Measurements from ENCODE around the gene ADCY4.
"Not testable (repeated sequence)": the region's sequence is repeated elsewhere in the genome, so short reads cannot be mapped to it uniquely, and the experiment has no call there.

The ADCY4 gene

GRCh38 chr14:24371605-24372004, 36.7 kb upstream of the ADCY4 start:
- not testable (repeated sequence) for H2BK5ac ChIP-seq (ENCODE audit: low read length); H3K79me1 ChIP-seq (ENCODE audit: low read depth, low read length); H3K27ac ChIP-seq (replicated peaks; ENCODE audit: low read length); H3K27me3 ChIP-seq (ENCODE audit: control insufficient read depth in 3 of 3, insufficient read depth in 3 of 3, low read depth in 1 of 3, low read length in 3 of 3); H3K18ac ChIP-seq (ENCODE audit: low read length); H2BK12ac ChIP-seq (ENCODE audit: low read length); H3K23ac ChIP-seq (ENCODE audit: low read depth, low read length, poor library complexity); H2BK15ac ChIP-seq (ENCODE audit: low read length); H3K4me2 ChIP-seq (ENCODE audit: insufficient read depth, low read length, poor library complexity, severe bottlenecking); H2AK5ac ChIP-seq (ENCODE audit: low read depth, low read length); H3K9ac ChIP-seq (ENCODE audit: low read depth, low read length, poor library complexity); H3K14ac ChIP-seq (ENCODE audit: low read length); H3K4me3 ChIP-seq (ENCODE audit: low read length in 2 of 2); H3K4ac ChIP-seq (ENCODE audit: low read length); DNase-seq (ENCODE audit: low spot score); H2BK120ac ChIP-seq (ENCODE audit: low read depth, low read length); H4K8ac ChIP-seq (ENCODE audit: low read depth, low read length); H2AFZ ChIP-seq (ENCODE audit: low read length); H4K91ac ChIP-seq (ENCODE audit: low read depth, low read length, poor library complexity); H3K9me3 ChIP-seq (replicated peaks in 1 of 2; ENCODE audit: control insufficient read depth in 2 of 2, insufficient read depth in 1 of 2, low read depth in 1 of 2, low read length in 2 of 2)
- H3K36me3 ChIP-seq (replicated peaks in 1 of 2; ENCODE audit: control insufficient read depth in 2 of 2, insufficient read depth in 2 of 2, low read length in 2 of 2), result peaks cover 25 to 64% of the 10 kb centered on the region in 2 donors
- H3K4me1 ChIP-seq (ENCODE audit: control insufficient read depth in 2 of 2, insufficient read depth in 1 of 2, low read depth in 1 of 2, low read length in 2 of 2), result peaks cover 10 to 14% of the 10 kb centered on the region in 2 donors
- WGBS, 2 donors (ENCODE audit: extremely low coverage in 2 of 2, insufficient read length in 2 of 2, insufficient replicate concordance in 1 of 2), result no CpG with 5 or more reads among the region's 3 CpGs

GRCh38 chr14:24370748-24371147, 35.9 kb upstream of the ADCY4 start:
- WGBS, 2 donors (ENCODE audit: extremely low coverage in 2 of 2, insufficient read length in 2 of 2, insufficient replicate concordance in 1 of 2), result no CpG with 5 or more reads among the region's 1 CpG
- H3K4me2 ChIP-seq (ENCODE audit: insufficient read depth, low read length, poor library complexity, severe bottlenecking), result no peak overlapping the region

GRCh38 chr14:24369907-24370687, 35.2 kb upstream of the ADCY4 start:
- Histone ChIP-seq H3K18ac (ENCODE audit: low read length) (peak overlapping the region; percentile 55), H3K4me2 (ENCODE audit: insufficient read depth, low read length, poor library complexity, severe bottlenecking) (no peak overlapping the region), H3K9me3 (replicated peaks in 1 of 2; ENCODE audit: control insufficient read depth in 2 of 2, insufficient read depth in 1 of 2, low read depth in 1 of 2, low read length in 2 of 2) (no peaks in the 10 kb centered on the region), H3K4ac (ENCODE audit: low read length) (peak overlapping the region; percentile 70), H2BK15ac (ENCODE audit: low read length) (peak overlapping the region; percentile 61), H2BK120ac (ENCODE audit: low read depth, low read length) (peak overlapping the region; percentile 99), H3K79me1 (ENCODE audit: low read depth, low read length) (peaks cover 2% of the 10 kb centered on the region), H4K91ac (ENCODE audit: low read depth, low read length, poor library complexity) (no peak overlapping the region), H3K36me3 (replicated peaks in 1 of 2; ENCODE audit: control insufficient read depth in 2 of 2, insufficient read depth in 2 of 2, low read length in 2 of 2) (peaks cover 23 to 50% of the 10 kb centered on the region in 2 donors), H2BK5ac (ENCODE audit: low read length) (peak overlapping the region; percentile 84), H3K4me3 (ENCODE audit: low read length in 2 of 2) (no peak overlapping the region), H4K8ac (ENCODE audit: low read depth, low read length) (peak overlapping the region; percentile 2), H3K14ac (ENCODE audit: low read length) (no peak overlapping the region), H3K23ac (ENCODE audit: low read depth, low read length, poor library complexity) (peak overlapping the region; percentile 48), H3K4me1 (ENCODE audit: control insufficient read depth in 2 of 2, insufficient read depth in 1 of 2, low read depth in 1 of 2, low read length in 2 of 2) (peaks cover 11 to 16% of the 10 kb centered on the region in 2 donors), H2AFZ (ENCODE audit: low read length) (no peak overlapping the region), H3K27ac (replicated peaks; ENCODE audit: low read length) (no peak overlapping the region), H3K9ac (ENCODE audit: low read depth, low read length, poor library complexity) (peak overlapping the region; percentile 17), H3K27me3 (ENCODE audit: control insufficient read depth in 3 of 3, insufficient read depth in 3 of 3, low read depth in 1 of 3, low read length in 3 of 3) (no peaks in the 10 kb centered on the region), H2BK12ac (ENCODE audit: low read length) (peak overlapping the region; percentile 36), H2AK5ac (ENCODE audit: low read depth, low read length) (peak overlapping the region; percentile 72)
- WGBS, 2 donors (ENCODE audit: extremely low coverage in 2 of 2, insufficient read length in 2 of 2, insufficient replicate concordance in 1 of 2), result no CpG with 5 or more reads among the region's 32 CpGs
- DNase-seq (ENCODE audit: low spot score), result no peak

More at GRCh38 chr14:24370748-24371147, 35.9 kb upstream of the ADCY4 start:
- Histone ChIP-seq H3K14ac (ENCODE audit: low read length) (no peak overlapping the region), H2AFZ (ENCODE audit: low read length) (no peak overlapping the region), H2BK15ac (ENCODE audit: low read length) (no peak overlapping the region), H3K36me3 (replicated peaks in 1 of 2; ENCODE audit: control insufficient read depth in 2 of 2, insufficient read depth in 2 of 2, low read length in 2 of 2) (peaks cover 25 to 56% of the 10 kb centered on the region in 2 donors), H3K9ac (ENCODE audit: low read depth, low read length, poor library complexity) (no peak overlapping the region), H3K27me3 (ENCODE audit: control insufficient read depth in 3 of 3, insufficient read depth in 3 of 3, low read depth in 1 of 3, low read length in 3 of 3) (no peaks in the 10 kb centered on the region), H3K18ac (ENCODE audit: low read length) (no peak overlapping the region), H3K79me1 (ENCODE audit: low read depth, low read length) (peaks cover 2% of the 10 kb centered on the region), H4K8ac (ENCODE audit: low read depth, low read length) (no peak overlapping the region), H3K4me1 (ENCODE audit: control insufficient read depth in 2 of 2, insufficient read depth in 1 of 2, low read depth in 1 of 2, low read length in 2 of 2) (peaks cover 11 to 16% of the 10 kb centered on the region in 2 donors), H2BK12ac (ENCODE audit: low read length) (no peak overlapping the region), H3K23ac (ENCODE audit: low read depth, low read length, poor library complexity) (no peak overlapping the region), H3K4me3 (ENCODE audit: low read length in 2 of 2) (no peak overlapping the region), H3K9me3 (replicated peaks in 1 of 2; ENCODE audit: control insufficient read depth in 2 of 2, insufficient read depth in 1 of 2, low read depth in 1 of 2, low read length in 2 of 2) (no peaks in the 10 kb centered on the region), H3K27ac (replicated peaks; ENCODE audit: low read length) (no peak overlapping the region), H4K91ac (ENCODE audit: low read depth, low read length, poor library complexity) (no peak overlapping the region), H2AK5ac (ENCODE audit: low read depth, low read length) (no peak overlapping the region), H2BK120ac (ENCODE audit: low read depth, low read length) (no peak overlapping the region), H2BK5ac (ENCODE audit: low read length) (no peak overlapping the region), H3K4ac (ENCODE audit: low read length) (no peak overlapping the region)
- no peak for DNase-seq (ENCODE audit: low spot score)

GRCh38 chr14:24369463-24369862, 34.6 kb upstream of the ADCY4 start:
- Histone ChIP-seq H3K23ac (ENCODE audit: low read depth, low read length, poor library complexity) (no peak overlapping the region), H3K4me3 (ENCODE audit: low read length in 2 of 2) (peak overlapping the region; percentile 83 to 92), H3K79me1 (ENCODE audit: low read depth, low read length) (peaks cover 2% of the 10 kb centered on the region), H3K9ac (ENCODE audit: low read depth, low read length, poor library complexity) (no peak overlapping the region), H3K27me3 (ENCODE audit: control insufficient read depth in 3 of 3, insufficient read depth in 3 of 3, low read depth in 1 of 3, low read length in 3 of 3) (no peaks in the 10 kb centered on the region), H4K8ac (ENCODE audit: low read depth, low read length) (no peak overlapping the region), H2BK120ac (ENCODE audit: low read depth, low read length) (peak overlapping the region; percentile 99), H2AK5ac (ENCODE audit: low read depth, low read length) (peak overlapping the region; percentile 72), H3K4ac (ENCODE audit: low read length) (peak overlapping the region; percentile 53), H4K91ac (ENCODE audit: low read depth, low read length, poor library complexity) (no peak overlapping the region), H3K9me3 (replicated peaks in 1 of 2; ENCODE audit: control insufficient read depth in 2 of 2, insufficient read depth in 1 of 2, low read depth in 1 of 2, low read length in 2 of 2) (no peaks in the 10 kb centered on the region), H3K14ac (ENCODE audit: low read length) (no peak overlapping the region), H3K27ac (replicated peaks; ENCODE audit: low read length) (peak overlapping the region; percentile 75), H3K18ac (ENCODE audit: low read length) (peak overlapping the region; percentile 98), H3K36me3 (replicated peaks in 1 of 2; ENCODE audit: control insufficient read depth in 2 of 2, insufficient read depth in 2 of 2, low read length in 2 of 2) (peaks cover 23 to 43% of the 10 kb centered on the region in 2 donors), H3K4me2 (ENCODE audit: insufficient read depth, low read length, poor library complexity, severe bottlenecking) (peak overlapping the region; percentile 74), H2BK15ac (ENCODE audit: low read length) (peak overlapping the region; percentile 85), H2AFZ (ENCODE audit: low read length) (peak overlapping the region; percentile 91), H2BK12ac (ENCODE audit: low read length) (no peak overlapping the region), H3K4me1 (ENCODE audit: control insufficient read depth in 2 of 2, insufficient read depth in 1 of 2, low read depth in 1 of 2, low read length in 2 of 2) (peaks cover 11 to 16% of the 10 kb centered on the region in 2 donors), H2BK5ac (ENCODE audit: low read length) (peak overlapping the region; percentile 84)
- no CpG with 5 or more reads among the region's 20 CpGs for WGBS, 2 donors (ENCODE audit: extremely low coverage in 2 of 2, insufficient read length in 2 of 2, insufficient replicate concordance in 1 of 2)
- DNase-seq (ENCODE audit: low spot score), result no peak
